ENCODE measurements around the gene RGL2. TPM values are rescaled to one million over a fixed set of nuclear protein-coding genes. Genes with fewer than 3 reads are reported as not detected.

The RGL2 gene
- total RNA-seq, 1 donor from 2014 or later, result 117 TPM

GRCh38 chr6:33279257-33279695 is 19.5 kb downstream of the RGL2 start:
- ATAC-seq (no peak), DNase-seq (no peak)
- Histone ChIP-seq H3K27ac (no peak overlapping the region), H3K9me3 (no peaks in the 10 kb centered on the region), H3K4me1 (peaks cover 47% of the 10 kb centered on the region), H3K27me3 (ENCODE audit: low read depth) (no peaks in the 10 kb centered on the region), H3K4me3 (no peak overlapping the region), H3K36me3 (peaks cover 78% of the 10 kb centered on the region)
- TF ChIP-seq CTCF (IDR thresholded peaks at IDR 0.05), result no peak
- intact Hi-C loops (cut with DNase I), result no loop called here

GRCh38 chr6:33278810-33279209 is 19.9 kb downstream of the RGL2 start:
- ATAC-seq (no peak), DNase-seq (no peak)
- H3K9me3 ChIP-seq, result no peaks in the 10 kb centered on the region
- H3K4me3 ChIP-seq, result no peak overlapping the region
- no peaks in the 10 kb centered on the region for H3K27me3 ChIP-seq (ENCODE audit: low read depth)
- H3K27ac ChIP-seq, result no peak overlapping the region
- no peak for TF ChIP-seq CTCF (IDR thresholded peaks at IDR 0.05)
- peaks cover 78% of the 10 kb centered on the region for H3K36me3 ChIP-seq
- intact Hi-C loops (cut with DNase I), result no loop called here
- peaks cover 52% of the 10 kb centered on the region for H3K4me1 ChIP-seq

- H3K27me3 ChIP-seq (ENCODE audit: low read depth), result no peaks in the 10 kb centered on the region
- no peak for DNase-seq
- H3K36me3 ChIP-seq, result peaks cover 78% of the 10 kb centered on the region
- peak overlapping the region; percentile 86 for H3K4me3 ChIP-seq
- ATAC-seq, result no peak
- H3K4me1 ChIP-seq, result peaks cover 56% of the 10 kb centered on the region
- intact Hi-C loops (cut with DNase I), result no loop called here
- peak overlapping the region; percentile 95 for H3K27ac ChIP-seq
- no peak for TF ChIP-seq CTCF (IDR thresholded peaks at IDR 0.05)
- no peaks in the 10 kb centered on the region for H3K9me3 ChIP-seq
Measured at GRCh38 chr6:33278392-33278741, 20.4 kb downstream of the RGL2 start.

GRCh38 chr6:33277663-33278391 is 20.9 kb downstream of the RGL2 start:
- Histone ChIP-seq H3K9me3 (no peaks in the 10 kb centered on the region), H3K27ac (peak overlapping the region; percentile 95), H3K4me3 (peak overlapping the region; percentile 86), H3K36me3 (peaks cover 83% of the 10 kb centered on the region), H3K4me1 (peaks cover 61% of the 10 kb centered on the region), H3K27me3 (ENCODE audit: low read depth) (no peaks in the 10 kb centered on the region)
- intact Hi-C loops (cut with DNase I), result no loop called here
- no peak for TF ChIP-seq CTCF (IDR thresholded peaks at IDR 0.05)
- DNase-seq, result no peak
- peak; percentile 1 to 11 for ATAC-seq

- ATAC-seq (peak; percentile 85), DNase-seq (peak; percentile 85)
- TF ChIP-seq CTCF (IDR thresholded peaks at IDR 0.05), result peak; percentile 60
- Histone ChIP-seq H3K9me3 (no peaks in the 10 kb centered on the region), H3K4me3 (peak within 1 kb of the TSS; percentile 86), H3K27me3 (ENCODE audit: low read depth) (no peaks in the 10 kb centered on the region), H3K27ac (peak within 1 kb of the TSS; percentile 95), H3K4me1 (peaks cover 69% of the 10 kb centered on the region), H3K36me3 (peaks cover 77% of the 10 kb centered on the region)
- intact Hi-C loops (cut with DNase I), result no loop called here
Measured at GRCh38 chr6:33276864-33277662, 21.7 kb downstream of the RGL2 start, which contains the start of gene B3GALT4. TSS of gene B3GALT4 (plus strand) at chr6:33277123. CDS start at chr6:33277420, 297 bp downstream.
